ENCODE measurements around the gene CDON. TPM values are rescaled to one million over a fixed set of nuclear protein-coding genes. Genes with fewer than 3 reads are reported as not detected.

The CDON gene
- total RNA-seq, 1 experiment from 2014 or later, result 17.2 TPM

GRCh38 chr11:126006068-126006467, 56.6 kb downstream of the CDON start:
- H3K27ac Mint-ChIP-seq, result no peak overlapping the region
- no peak for TF ChIP-seq CTCF (conservative IDR thresholded peaks at IDR 0.05)
- no CpG with 5 or more reads among the region's 4 CpGs for whole genome bisulfite sequencing (ENCODE audit: extremely low coverage, insufficient read length, low lambda C conversion rate)

More at GRCh38 chr11:126006068-126006467, 56.6 kb downstream of the CDON start:
- H3K79me2 ChIP-seq (ENCODE audit: insufficient read depth, low read length), result no peaks in the 10 kb centered on the region
- no peaks in the 10 kb centered on the region for H3K27me3 Mint-ChIP-seq (ENCODE audit: low read depth)
- no peak overlapping the region for H3T11ph ChIP-seq (ENCODE audit: low read length)
- H4K91ac ChIP-seq (ENCODE audit: insufficient read length, low read depth, low read length), result no peak overlapping the region
- no peak overlapping the region for H4K5ac ChIP-seq (ENCODE audit: insufficient read length, low read depth, low read length)
- no peak overlapping the region for H2BK15ac ChIP-seq (ENCODE audit: low read depth, low read length)
- no peak overlapping the region for H2BK5ac ChIP-seq (ENCODE audit: insufficient read length, low read length)
- no peak overlapping the region for H3K4me2 ChIP-seq (ENCODE audit: insufficient read depth, insufficient read length, low read length)
- no peaks in the 10 kb centered on the region for H4K20me1 ChIP-seq (ENCODE audit: control insufficient read depth, insufficient read depth, insufficient read length)
- H3K27ac ChIP-seq (ENCODE audit: insufficient read length, low read depth, low read length), result no peak overlapping the region
- no peaks in the 10 kb centered on the region for H3K27me3 ChIP-seq (ENCODE audit: insufficient read depth, low read length)
- H3K56ac ChIP-seq (ENCODE audit: insufficient read length, low read depth, low read length), result no peak overlapping the region
- H3K9me3 Mint-ChIP-seq, result no peaks in the 10 kb centered on the region
- H3K14ac ChIP-seq (ENCODE audit: insufficient read depth, low read length), result no peak overlapping the region
- no peak overlapping the region for H3K9ac ChIP-seq (ENCODE audit: extremely low read depth, insufficient read length, low read length)
- DNase-seq, result no peak
- no peaks in the 10 kb centered on the region for H3K79me1 ChIP-seq (ENCODE audit: insufficient read depth, low read depth, low read length, poor library complexity, severe bottlenecking)
- no peak overlapping the region for H3K23ac ChIP-seq (ENCODE audit: insufficient read length, low read depth, low read length)
- H2AK5ac ChIP-seq (ENCODE audit: insufficient read length, low read length), result no peak overlapping the region
- H3K4me1 ChIP-seq (ENCODE audit: insufficient read depth, low read length), result no peaks in the 10 kb centered on the region
- H3K18ac ChIP-seq (ENCODE audit: insufficient read length, low read depth, low read length), result no peak overlapping the region
- no peaks in the 10 kb centered on the region for H3K23me2 ChIP-seq (ENCODE audit: insufficient read length, low read depth, low read length, poor library complexity, severe bottlenecking)
- peaks cover 8 to 15% (median 11%) of the 10 kb centered on the region in 3 experiments; a peak in 6 of 7 replicates for H3K36me3 Mint-ChIP-seq (ENCODE audit: insufficient read depth in 1 of 3, low read depth in 3 of 3)
- no peaks in the 10 kb centered on the region for H3K9me3 ChIP-seq (ENCODE audit: control insufficient read depth, low read depth, low read length)
- H3K4me1 Mint-ChIP-seq, result no peaks in the 10 kb centered on the region
- no peak overlapping the region for H2BK120ac ChIP-seq (ENCODE audit: low read depth, low read length, poor library complexity, severe bottlenecking)
- no peak overlapping the region for H3K4me3 Mint-ChIP-seq
- H2BK12ac ChIP-seq (ENCODE audit: insufficient read length, low read depth, low read length), result no peak overlapping the region
- no peak overlapping the region for H2AFZ ChIP-seq (ENCODE audit: low read length)
- no peak overlapping the region for H3K4ac ChIP-seq (ENCODE audit: low read depth, low read length)
- no peak overlapping the region for H4K8ac ChIP-seq (replicated peaks; ENCODE audit: insufficient read length, low read depth, low read length)
- H2BK20ac ChIP-seq (ENCODE audit: low read depth, low read length, poor library complexity, severe bottlenecking), result no peak overlapping the region

Measured in H9 (cell line).